Endothelial cell of umbilical vein (primary cell): ENCODE data around the gene FHIT. TPM values are rescaled to one million over a fixed set of nuclear protein-coding genes. Genes with fewer than 3 reads are reported as not detected.

Source experiments
- BruUV-seq: library from RNA; stranded (reverse); fragments of 400-500 nt; replicated peaks from 2 replicates; lab custom pipeline; 2021; lab: Mats Ljungman, UMichigan
- CTCF ChIA-PET: fragments of 300-600, 350-600 bp; sonication (Branson Sonifier 250); formaldehyde crosslinking; loops from one replicate; lab custom pipeline; 2021; ENCODE audit warnings: antibody characterized with exemption, inconsistent platforms; lab: Charles Lee
- POLR2A ChIA-PET: fragments of 300-600, 350-600 bp; sonication (Branson Sonifier 250); formaldehyde crosslinking; loops from one replicate; lab custom pipeline; 2021; ENCODE audit warnings: antibody characterized with exemption, inconsistent platforms; lab: Charles Lee
- DNase-seq: peaks from one replicate; pipeline ENCODE4 v3.0.0-alpha.2; 2011; ENCODE audit warnings: low read depth, low spot score
- FAIRE-seq: peaks from 2 replicates; lab custom pipeline; 2011; peaks lifted over from hg19 to GRCh38; lab: Jason Lieb, UNC
- H2AFZ ChIP-seq: 2 replicates; pipeline ENCODE4 v1.6.0; 2012; ENCODE audit warnings: low read depth, low read length, control low read depth, inconsistent platforms
- H3K27ac ChIP-seq: 2 replicates; pipeline ENCODE4 v1.5.1; 2011; ENCODE audit warnings: low read depth, mild to moderate bottlenecking, control low read depth, low read length, moderate library complexity; ENCODE audit not compliant: insufficient read depth
- H3K27me3 ChIP-seq, 2 experiments: 2 replicates each; pipeline versions ENCODE4 v1.6.0 to v1.6.1; 2011; ENCODE audit warnings: low read length in 2 of 2, mixed read lengths in 1 of 2; ENCODE audit not compliant: control insufficient read depth in 2 of 2, insufficient read depth in 2 of 2
- H3K36me3 ChIP-seq, 2 experiments: 2 replicates in 1 of 2; 3 replicates in 1 of 2; pipeline ENCODE4 v1.5.1; 2011; ENCODE audit warnings: low read length in 2 of 2, mild to moderate bottlenecking in 1 of 2, moderate library complexity in 1 of 2; ENCODE audit not compliant: control insufficient read depth in 2 of 2, insufficient read depth in 2 of 2; ENCODE audit errors: extremely low read depth in 1 of 2
- H3K4me1 ChIP-seq: 3 replicates; pipeline ENCODE4 v1.5.1; 2011; ENCODE audit warnings: mild to moderate bottlenecking, low read length; ENCODE audit not compliant: control insufficient read depth, insufficient read depth; ENCODE audit errors: extremely low read depth
- H3K4me2 ChIP-seq: 2 replicates; pipeline ENCODE4 v1.6.1; 2011; ENCODE audit warnings: low read length, control low read depth, mixed read lengths; ENCODE audit not compliant: insufficient read depth
- H3K4me3 ChIP-seq, 3 experiments: fragments of 200-600 bp in 1 of 3; sonication (generic), shearing (Covaris generic) in 1 of 3; replicated peaks in 1 of 3; 2 replicates each; pipeline ENCODE4 v1.5.1; 2011 to 2016; ENCODE audit warnings: control low read depth in 3 of 3, low read length in 3 of 3, mild to moderate bottlenecking in 2 of 3, inconsistent platforms in 1 of 3, low read depth in 1 of 3, moderate library complexity in 1 of 3; ENCODE audit not compliant: insufficient read depth in 1 of 3
- H3K79me2 ChIP-seq: 2 replicates; pipeline ENCODE4 v1.6.0; 2012; ENCODE audit warnings: low read length, inconsistent platforms; ENCODE audit not compliant: control insufficient read depth, insufficient read depth
- H3K9ac ChIP-seq: replicated peaks from 2 replicates; pipeline ENCODE3; 2011; ENCODE audit warnings: low read length, control low read depth; ENCODE audit not compliant: insufficient read depth; ENCODE audit errors: extremely low read depth
- H3K9me1 ChIP-seq: replicated peaks from 3 replicates; pipeline ENCODE4 v1.6.0; 2011; ENCODE audit warnings: mild to moderate bottlenecking, low read length; ENCODE audit not compliant: control insufficient read depth, insufficient read depth; ENCODE audit errors: extremely low read depth
- H3K9me3 ChIP-seq: replicated peaks from 2 replicates; pipeline ENCODE4 v1.5.1; 2012; ENCODE audit warnings: low read length, inconsistent platforms; ENCODE audit not compliant: control insufficient read depth, insufficient read depth
- H4K20me1 ChIP-seq: replicated peaks from 2 replicates; pipeline ENCODE3; 2011; ENCODE audit warnings: mild to moderate bottlenecking, low read length; ENCODE audit not compliant: control insufficient read depth, insufficient read depth; ENCODE audit errors: extremely low read depth
- CTCF ChIP-seq, 2 donors: IDR thresholded peaks; 1 replicate in 1 of 2; 2 replicates in 1 of 2; pipeline ENCODE4 v1.5.1; 2011; ENCODE audit warnings: low read length in 2 of 2, mild to moderate bottlenecking in 2 of 2, moderate library complexity in 2 of 2, control low read depth in 1 of 2, inconsistent platforms in 1 of 2, low read depth in 1 of 2; ENCODE audit not compliant: insufficient read depth in 1 of 2; ENCODE audit errors: extremely low read depth in 1 of 2
- EZH2 ChIP-seq: IDR thresholded peaks from 2 replicates; pipeline ENCODE4 v1.6.1; 2012; ENCODE audit warnings: borderline replicate concordance, low read depth, mild to moderate bottlenecking, moderate library complexity, low read length, inconsistent platforms; ENCODE audit not compliant: severe bottlenecking
- FOS ChIP-seq: IDR thresholded peaks from 2 replicates; pipeline ENCODE4 v1.6.1; 2011; ENCODE audit warnings: mild to moderate bottlenecking, low read length, moderate library complexity, borderline replicate concordance; ENCODE audit not compliant: insufficient read depth
- GATA2 ChIP-seq: IDR thresholded peaks from 2 replicates; pipeline ENCODE4 v1.7.0; 2011; ENCODE audit warnings: low read depth, mild to moderate bottlenecking, moderate library complexity, mixed read lengths, low read length; ENCODE audit not compliant: insufficient read length, insufficient read depth
- JUN ChIP-seq: IDR thresholded peaks from 2 replicates; pipeline ENCODE4 v1.6.1; 2011; ENCODE audit warnings: borderline replicate concordance, low read depth; ENCODE audit not compliant: insufficient read length, insufficient read depth
- MAX ChIP-seq: IDR thresholded peaks from 2 replicates; pipeline ENCODE4 v1.6.1; 2011; ENCODE audit not compliant: insufficient read depth, insufficient read length
- MYC ChIP-seq: IDR thresholded peaks from one replicate; pipeline ENCODE4 v1.6.1; 2011; ENCODE audit warnings: mild to moderate bottlenecking, low read depth, low read length
- POLR2A ChIP-seq: IDR thresholded peaks from 2 replicates; pipeline ENCODE4 v1.6.1; 2012; ENCODE audit warnings: low read depth, mild to moderate bottlenecking, control low read depth, low read length
- POLR2AphosphoS5 ChIP-seq: IDR thresholded peaks from 2 replicates; pipeline ENCODE4 v1.6.1; 2012; ENCODE audit warnings: low read depth, mild to moderate bottlenecking, control low read depth, low read length, moderate library complexity; ENCODE audit not compliant: insufficient read depth
- dilution Hi-C: fragments of 300-500 bp; cut with MboI; formaldehyde crosslinking; loops from one replicate; pipeline ENCODE4 v1.15.0; 2019; ENCODE audit warnings: low sequenced_read_pairs; ENCODE audit not compliant: extremely low pct_ligation_motif_present
- intact Hi-C: fragments of 100-400 bp; cut with micrococcal nuclease; formaldehyde crosslinking; loops from one replicate; pipeline ENCODE4 v1.10.0; 2022
- polyA plus RNA-seq, 4 experiments: library from polyadenylated mRNA; depleted of rRNA in 3 of 4; stranded (reverse) in 3 of 4; unstranded in 1 of 4; fragments of >200 nt; gene quantifications; 2 replicates each; pipeline versions ENCODE4 v1.2.1 to v1.2.3, GENCODE V29; 2011 to 2012; ENCODE audit warnings: missing spikeins in 1 of 4
- total RNA-seq: library from RNA; stranded (reverse); gene quantifications from 2 replicates; pipeline ENCODE4 v1.2.3, GENCODE V29; 2021

The FHIT gene
- total and polyA plus RNA-seq, 2 donors (not counting 3 experiments of a cell fraction or from before 2014, with no cell fraction given): 0.47 to 2.2 TPM

- H3K36me3 ChIP-seq: no peaks in the 10 kb centered on the region
- no peak for FAIRE-seq
- H2AFZ ChIP-seq: no peak overlapping the region
- intact Hi-C loops (no loop called here), dilution Hi-C loops (no loop called here)
- H3K27ac ChIP-seq: no peak overlapping the region
- no peaks in the 10 kb centered on the region for H3K27me3 ChIP-seq
- H3K4me3 ChIP-seq: no peak overlapping the region
- ChIA-PET POLR2A (no interaction called here), CTCF (no interaction called here)
- no peaks in the 10 kb centered on the region for H3K79me2 ChIP-seq
- BruUV-seq: no TSS peak
- no peaks in the 10 kb centered on the region for H4K20me1 ChIP-seq
- no peaks in the 10 kb centered on the region for H3K9me3 ChIP-seq
- no peaks in the 10 kb centered on the region for H3K9me1 ChIP-seq
- H3K9ac ChIP-seq: no peak overlapping the region
- no peak for DNase-seq
- no peak overlapping the region for H3K4me2 ChIP-seq
- no peak for TF ChIP-seq MAX
- TF ChIP-seq FOS: no peak
- TF ChIP-seq EZH2: no peak
- TF ChIP-seq GATA2: no peak
- TF ChIP-seq POLR2AphosphoS5: no peak
- TF ChIP-seq JUN: no peak
- no peak for TF ChIP-seq POLR2A
- TF ChIP-seq CTCF (IDR thresholded peaks at IDR 0.05; ENCODE audit: extremely low read depth in 1 of 2, insufficient read depth in 1 of 2, low read depth in 1 of 2, low read length in 2 of 2): no peak
- TF ChIP-seq MYC: no peak
- H3K4me1 ChIP-seq: no peaks in the 10 kb centered on the region
Measured at GRCh38 chr3:60226912-60227311, 1024.3 kb downstream of the FHIT start.
